MM.1S (cell line): ENCODE data around the gene SPOCK1.

ENCODE experiments used
- DNase-seq: peaks from one replicate; pipeline ENCODE4 v3.0.0-alpha.2; 2015
- H2AFZ ChIP-seq: fragments of 300-600 bp; sonication (generic); 2 replicates; pipeline ENCODE4 v1.6.0; 2016; ENCODE audit warnings: antibody characterized with exemption, low read length
- H3F3A ChIP-seq: fragments of 300-600 bp; sonication (generic); 2 replicates; pipeline ENCODE4 v1.6.1; 2016; ENCODE audit warnings: mild to moderate bottlenecking, antibody characterized with exemption, low read length, moderate library complexity, mixed read lengths; ENCODE audit not compliant: insufficient read depth
- H3K27ac ChIP-seq: fragments of 300-600 bp; sonication (generic); 2 replicates; pipeline ENCODE4 v1.5.1; 2016; ENCODE audit warnings: mild to moderate bottlenecking, low read length
- H3K27me3 ChIP-seq: fragments of 300-600 bp; sonication (generic); replicated peaks from 2 replicates; pipeline ENCODE4 v1.6.0; 2016; ENCODE audit warnings: low read length; ENCODE audit not compliant: insufficient read depth
- H3K36me3 ChIP-seq: fragments of 300-600 bp; sonication (generic); replicated peaks from 2 replicates; pipeline ENCODE4 v1.6.1; 2016; ENCODE audit warnings: mild to moderate bottlenecking, low read length, mixed read lengths; ENCODE audit not compliant: insufficient read depth
- H3K4me1 ChIP-seq: fragments of 300-600 bp; sonication (generic); 2 replicates; pipeline ENCODE4 v1.6.1; 2016; ENCODE audit warnings: low read length, mixed read lengths
- H3K4me2 ChIP-seq: fragments of 300-600 bp; sonication (generic); 2 replicates; pipeline ENCODE4 v1.6.0; 2016; ENCODE audit warnings: low read depth, low read length
- H3K4me3 ChIP-seq: fragments of 300-600 bp; sonication (generic); 2 replicates; pipeline ENCODE4 v1.5.1; 2016; ENCODE audit warnings: low read length, mixed read lengths
- H3K79me2 ChIP-seq: fragments of 300-600 bp; sonication (generic); 2 replicates; pipeline ENCODE4 v1.6.1; 2016; ENCODE audit warnings: mixed run types, low read length, mixed read lengths
- H3K9ac ChIP-seq: fragments of 300-600 bp; sonication (generic); 2 replicates; pipeline ENCODE4 v1.6.1; 2016; ENCODE audit warnings: low read length, mixed read lengths
- H3K9me2 ChIP-seq: fragments of 300-600 bp; sonication (generic); replicated peaks from 2 replicates; pipeline ENCODE4 v1.6.1; 2016; ENCODE audit warnings: mild to moderate bottlenecking, low read length, mixed read lengths; ENCODE audit not compliant: insufficient read depth
- H3K9me3 ChIP-seq: fragments of 300-600 bp; sonication (generic); replicated peaks from 2 replicates; pipeline ENCODE4 v1.6.1; 2016; ENCODE audit warnings: mild to moderate bottlenecking, low read length, mixed read lengths; ENCODE audit not compliant: insufficient read depth
- H4K20me1 ChIP-seq: fragments of 300-600 bp; sonication (generic); 2 replicates; pipeline ENCODE4 v1.6.1; 2016; ENCODE audit warnings: mild to moderate bottlenecking, low read length, moderate library complexity, mixed read lengths; ENCODE audit not compliant: insufficient read depth
- EZH2 ChIP-seq: fragments of 300-600 bp; sonication (generic); optimal IDR thresholded peaks from 2 replicates; pipeline ENCODE3; 2017; ENCODE audit warnings: low read depth, mild to moderate bottlenecking, antibody characterized with exemption, low read length, mixed read lengths
- EZH2phosphoT487 ChIP-seq: fragments of 300-600 bp; sonication (generic); IDR thresholded peaks from 2 replicates; pipeline ENCODE4 v1.6.1; 2018; ENCODE audit warnings: antibody characterized with exemption, low read length
- TF ChIP-seq, protein P1 (sequence below): fragments of 300-600 bp; sonication (generic); IDR thresholded peaks from 2 replicates; pipeline ENCODE4 v1.5.1; 2016; ENCODE audit warnings: antibody characterized with exemption, low read length, mixed read lengths

The SPOCK1 gene

DNA sequence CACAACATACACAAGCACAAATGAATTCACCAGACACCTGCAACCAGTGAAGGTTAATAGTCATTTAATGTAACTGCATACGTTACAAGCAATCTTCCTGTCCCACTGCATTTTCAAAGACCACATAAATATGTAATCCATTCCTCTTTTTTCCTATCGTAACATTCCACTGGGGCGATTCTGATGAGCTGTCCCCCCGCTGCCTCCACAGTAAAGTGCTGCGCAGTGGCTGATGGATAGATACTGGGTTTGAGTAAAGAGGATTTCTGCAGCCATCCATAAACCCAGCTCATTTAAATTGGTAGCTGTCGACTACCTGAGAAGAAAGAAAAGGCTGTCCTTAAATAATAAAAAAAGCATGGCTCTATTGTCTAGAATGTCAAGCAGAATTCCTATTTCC lies 181.1 kb downstream of the SPOCK1 start:
- Histone ChIP-seq H3F3A (no peaks in the 10 kb centered on the region), H4K20me1 (no peaks in the 10 kb centered on the region), H3K4me3 (no peak overlapping the region), H3K36me3 (no peaks in the 10 kb centered on the region), H3K4me1 (no peaks in the 10 kb centered on the region), H3K27ac (no peak overlapping the region), H3K4me2 (no peak overlapping the region), H3K27me3 (no peaks in the 10 kb centered on the region), H3K9ac (no peak overlapping the region), H3K9me2 (no peaks in the 10 kb centered on the region), H3K9me3 (no peaks in the 10 kb centered on the region), H3K79me2 (no peaks in the 10 kb centered on the region), H2AFZ (no peak overlapping the region)
- no peak for DNase-seq
- TF ChIP-seq EZH2phosphoT487 (no peak), EZH2 (no peak)

DNA sequence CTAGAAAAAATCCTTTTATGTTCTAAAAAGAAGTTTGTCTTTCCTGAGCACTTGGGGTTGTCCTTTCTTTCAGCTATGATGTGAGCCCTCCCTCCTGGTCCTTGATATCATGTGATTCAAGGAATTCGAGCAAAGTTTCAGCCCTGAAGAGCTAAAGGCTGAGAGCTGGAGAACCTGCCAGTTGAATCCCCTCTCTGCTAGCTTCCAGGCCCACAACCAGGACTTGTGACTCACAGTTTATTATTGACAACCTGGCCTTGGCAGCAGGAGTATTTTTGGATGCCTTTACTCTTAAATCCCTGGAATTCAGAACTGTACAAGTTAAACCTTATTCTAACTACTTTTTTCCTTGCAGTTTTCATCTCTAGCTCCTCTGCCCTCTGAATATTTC lies 182.8 kb downstream of the SPOCK1 start:
- H2AFZ ChIP-seq: no peak overlapping the region
- no peaks in the 10 kb centered on the region for H3K27me3 ChIP-seq
- H3K9ac ChIP-seq: no peak overlapping the region
- H3K27ac ChIP-seq: no peak overlapping the region
- no peaks in the 10 kb centered on the region for H3K9me3 ChIP-seq
- H3F3A ChIP-seq: no peaks in the 10 kb centered on the region
- no peaks in the 10 kb centered on the region for H4K20me1 ChIP-seq
- DNase-seq: no peak
- H3K4me3 ChIP-seq: no peak overlapping the region
- H3K9me2 ChIP-seq: no peaks in the 10 kb centered on the region
- H3K79me2 ChIP-seq: no peaks in the 10 kb centered on the region
- H3K4me2 ChIP-seq: no peak overlapping the region
- no peaks in the 10 kb centered on the region for H3K4me1 ChIP-seq
- no peak for TF ChIP-seq EZH2
- TF ChIP-seq, protein P1, sequence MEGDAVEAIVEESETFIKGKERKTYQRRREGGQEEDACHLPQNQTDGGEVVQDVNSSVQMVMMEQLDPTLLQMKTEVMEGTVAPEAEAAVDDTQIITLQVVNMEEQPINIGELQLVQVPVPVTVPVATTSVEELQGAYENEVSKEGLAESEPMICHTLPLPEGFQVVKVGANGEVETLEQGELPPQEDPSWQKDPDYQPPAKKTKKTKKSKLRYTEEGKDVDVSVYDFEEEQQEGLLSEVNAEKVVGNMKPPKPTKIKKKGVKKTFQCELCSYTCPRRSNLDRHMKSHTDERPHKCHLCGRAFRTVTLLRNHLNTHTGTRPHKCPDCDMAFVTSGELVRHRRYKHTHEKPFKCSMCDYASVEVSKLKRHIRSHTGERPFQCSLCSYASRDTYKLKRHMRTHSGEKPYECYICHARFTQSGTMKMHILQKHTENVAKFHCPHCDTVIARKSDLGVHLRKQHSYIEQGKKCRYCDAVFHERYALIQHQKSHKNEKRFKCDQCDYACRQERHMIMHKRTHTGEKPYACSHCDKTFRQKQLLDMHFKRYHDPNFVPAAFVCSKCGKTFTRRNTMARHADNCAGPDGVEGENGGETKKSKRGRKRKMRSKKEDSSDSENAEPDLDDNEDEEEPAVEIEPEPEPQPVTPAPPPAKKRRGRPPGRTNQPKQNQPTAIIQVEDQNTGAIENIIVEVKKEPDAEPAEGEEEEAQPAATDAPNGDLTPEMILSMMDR: no peak
- no peak for TF ChIP-seq EZH2phosphoT487
- no peaks in the 10 kb centered on the region for H3K36me3 ChIP-seq

DNA sequence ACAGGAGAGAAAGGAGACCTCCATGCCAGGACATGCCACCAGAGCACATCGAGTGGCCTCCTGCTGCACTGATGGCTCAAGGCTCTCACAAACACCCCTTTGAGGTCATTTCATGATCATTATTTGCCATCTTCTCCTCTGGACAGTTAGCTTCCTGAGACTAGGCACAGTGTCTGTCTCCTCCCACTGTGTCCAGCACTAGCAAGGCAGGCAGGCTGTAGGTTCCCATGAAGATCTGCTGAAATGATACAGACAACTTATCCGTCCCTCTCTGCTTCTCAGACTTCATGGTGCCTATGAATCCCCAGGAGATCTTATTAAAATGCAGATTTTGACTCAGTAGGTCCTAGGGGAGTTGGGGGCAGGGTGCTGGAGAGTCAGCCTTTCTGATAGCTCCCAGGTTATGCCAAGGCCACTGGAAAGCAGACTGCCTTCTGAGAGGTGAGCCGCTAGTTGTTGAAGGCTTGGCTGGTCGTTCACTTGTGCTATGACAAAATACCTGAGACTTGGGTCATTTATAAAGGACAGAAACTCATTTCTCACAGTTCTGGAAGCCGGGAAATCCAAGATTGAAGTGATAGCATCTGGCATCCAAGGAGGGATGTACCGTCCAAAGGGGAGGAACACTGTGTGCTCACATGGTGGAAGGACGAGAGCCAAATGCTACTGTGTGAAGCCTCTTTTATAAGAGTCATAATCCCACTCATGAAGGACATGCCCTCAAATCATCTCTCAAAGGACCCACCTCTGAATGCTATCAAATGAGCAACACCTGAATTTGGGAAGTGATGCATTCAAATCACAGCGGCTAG lies 183.4 kb downstream of the SPOCK1 start:
- Histone ChIP-seq H3K27ac (no peak overlapping the region), H3K4me3 (no peak overlapping the region), H3K9me3 (no peaks in the 10 kb centered on the region), H3K27me3 (no peaks in the 10 kb centered on the region), H3K9ac (no peak overlapping the region), H3K4me1 (no peaks in the 10 kb centered on the region), H3K4me2 (no peak overlapping the region), H3K9me2 (no peaks in the 10 kb centered on the region), H4K20me1 (no peaks in the 10 kb centered on the region), H3K79me2 (no peaks in the 10 kb centered on the region), H3K36me3 (no peaks in the 10 kb centered on the region), H3F3A (no peaks in the 10 kb centered on the region), H2AFZ (no peak overlapping the region)
- TF ChIP-seq, protein P1: no peak
- TF ChIP-seq EZH2phosphoT487: no peak
- TF ChIP-seq EZH2: no peak
- no peak for DNase-seq

DNA sequence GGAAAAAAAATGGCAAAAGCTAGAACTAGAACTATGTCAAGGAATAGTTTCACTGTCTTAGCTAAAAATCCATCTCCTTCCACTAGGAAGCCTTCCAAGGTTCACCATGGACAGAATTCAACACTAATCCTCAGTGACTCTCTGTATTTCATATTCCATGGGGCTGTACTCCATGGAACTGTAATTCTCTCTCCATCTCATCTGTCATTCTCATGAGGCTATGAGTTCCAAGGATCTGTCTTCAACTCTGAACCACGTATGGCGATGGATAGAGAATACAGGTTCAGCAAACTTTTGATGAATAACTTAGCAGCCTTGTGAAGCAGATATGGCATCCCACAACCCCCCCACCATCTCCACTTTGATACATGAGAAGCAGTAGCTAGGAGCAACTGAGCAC lies 184.0 kb downstream of the SPOCK1 start:
- Histone ChIP-seq H3K4me2 (no peak overlapping the region), H3K4me1 (no peaks in the 10 kb centered on the region), H4K20me1 (no peaks in the 10 kb centered on the region), H3K79me2 (no peaks in the 10 kb centered on the region), H3K9me3 (no peaks in the 10 kb centered on the region), H3K27me3 (no peaks in the 10 kb centered on the region), H3K4me3 (no peak overlapping the region), H2AFZ (no peak overlapping the region), H3K9me2 (no peaks in the 10 kb centered on the region), H3K27ac (no peak overlapping the region), H3F3A (no peaks in the 10 kb centered on the region), H3K36me3 (no peaks in the 10 kb centered on the region), H3K9ac (no peak overlapping the region)
- DNase-seq: no peak
- TF ChIP-seq, protein P1: no peak
- no peak for TF ChIP-seq EZH2phosphoT487
- no peak for TF ChIP-seq EZH2
